ENCODE results near the gene LZTS3.

DNA sequence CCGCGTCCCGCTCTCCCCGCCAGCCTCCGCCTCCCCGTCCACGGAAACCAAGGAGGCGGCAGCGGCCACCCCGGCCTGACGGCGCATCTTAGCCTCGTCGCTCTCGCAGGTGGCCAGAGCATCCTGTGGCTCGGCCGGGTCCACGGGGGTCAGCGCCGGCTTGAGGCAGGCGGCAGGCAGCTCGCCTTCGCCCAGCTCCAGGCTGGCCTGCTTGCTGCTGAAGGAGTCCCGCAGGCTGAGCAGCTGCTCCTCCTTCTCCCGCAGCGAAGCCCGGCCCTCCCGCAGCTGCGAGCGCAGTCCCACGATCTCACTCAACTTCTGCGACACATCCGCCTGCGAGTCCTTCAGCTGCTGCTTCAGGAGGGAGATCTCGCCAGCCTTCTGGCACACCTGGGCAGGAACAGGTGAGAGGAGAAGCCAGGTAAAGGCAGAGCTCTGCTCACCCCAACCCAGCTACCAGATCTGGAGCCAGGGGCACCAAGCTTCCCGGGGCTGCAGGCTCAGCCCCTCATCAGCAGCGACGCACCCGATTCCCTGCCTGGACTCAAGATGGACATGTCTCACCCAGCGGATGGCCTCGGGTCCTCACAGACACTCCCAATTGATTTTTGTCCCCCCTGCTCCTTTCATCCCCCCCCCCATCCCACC is 8.5 kb downstream of the LZTS3 start:
- TF ChIP-seq, protein P1, sequence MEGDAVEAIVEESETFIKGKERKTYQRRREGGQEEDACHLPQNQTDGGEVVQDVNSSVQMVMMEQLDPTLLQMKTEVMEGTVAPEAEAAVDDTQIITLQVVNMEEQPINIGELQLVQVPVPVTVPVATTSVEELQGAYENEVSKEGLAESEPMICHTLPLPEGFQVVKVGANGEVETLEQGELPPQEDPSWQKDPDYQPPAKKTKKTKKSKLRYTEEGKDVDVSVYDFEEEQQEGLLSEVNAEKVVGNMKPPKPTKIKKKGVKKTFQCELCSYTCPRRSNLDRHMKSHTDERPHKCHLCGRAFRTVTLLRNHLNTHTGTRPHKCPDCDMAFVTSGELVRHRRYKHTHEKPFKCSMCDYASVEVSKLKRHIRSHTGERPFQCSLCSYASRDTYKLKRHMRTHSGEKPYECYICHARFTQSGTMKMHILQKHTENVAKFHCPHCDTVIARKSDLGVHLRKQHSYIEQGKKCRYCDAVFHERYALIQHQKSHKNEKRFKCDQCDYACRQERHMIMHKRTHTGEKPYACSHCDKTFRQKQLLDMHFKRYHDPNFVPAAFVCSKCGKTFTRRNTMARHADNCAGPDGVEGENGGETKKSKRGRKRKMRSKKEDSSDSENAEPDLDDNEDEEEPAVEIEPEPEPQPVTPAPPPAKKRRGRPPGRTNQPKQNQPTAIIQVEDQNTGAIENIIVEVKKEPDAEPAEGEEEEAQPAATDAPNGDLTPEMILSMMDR (conservative IDR thresholded peaks at IDR 0.05; ENCODE audit: low read depth, low read length): no peak
- TF ChIP-seq EZH2phosphoT487 (IDR thresholded peaks at IDR 0.05; ENCODE audit: borderline replicate concordance, low read length): no peak
